Vagina (tissue), 2 donors: Measurements from ENCODE around the gene C11orf98.

ENCODE experiments used
- POLR2A ChIP-seq, 2 donors: fragments of 450-650 bp; IDR thresholded peaks; one replicate each; pipeline ENCODE4 v1.6.1; 2017; ENCODE audit warnings: antibody characterized with exemption in 2 of 2, mild to moderate bottlenecking in 2 of 2, moderate library complexity in 2 of 2
- TF ChIP-seq, protein P1 (sequence below), 3 experiments: fragments of 450-650 bp in 2 of 3; fragments of 200-600 bp in 1 of 3; sonication (generic) in 1 of 3; IDR thresholded peaks; one replicate each; pipeline ENCODE4 v1.5.1; 2017 to 2019; ENCODE audit warnings: antibody characterized with exemption in 3 of 3, mild to moderate bottlenecking in 2 of 3, moderate library complexity in 2 of 3

DNA sequence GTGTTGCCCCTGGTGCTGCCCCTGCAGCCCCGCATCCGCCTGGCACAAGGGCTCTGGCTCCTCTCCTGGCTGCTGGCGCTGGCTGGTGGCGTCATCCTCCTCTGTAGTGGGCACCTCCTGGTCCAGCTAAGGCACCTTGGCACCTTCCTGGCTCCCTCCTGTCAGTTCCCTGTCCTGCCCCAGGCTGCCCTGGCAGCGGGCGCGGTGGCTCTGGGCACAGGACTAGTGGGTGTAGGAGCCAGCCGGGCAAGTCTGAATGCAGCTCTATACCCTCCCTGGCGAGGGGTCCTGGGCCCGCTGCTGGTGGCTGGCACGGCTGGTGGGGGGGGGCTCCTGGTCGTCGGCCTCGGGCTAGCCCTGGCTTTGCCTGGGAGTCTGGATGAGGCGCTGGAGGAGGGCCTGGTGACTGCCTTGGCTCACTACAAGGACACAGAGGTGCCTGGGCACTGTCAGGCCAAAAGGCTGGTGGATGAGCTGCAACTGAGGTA lies 51.7 kb downstream of the C11orf98 start:
- TF ChIP-seq, protein P1, sequence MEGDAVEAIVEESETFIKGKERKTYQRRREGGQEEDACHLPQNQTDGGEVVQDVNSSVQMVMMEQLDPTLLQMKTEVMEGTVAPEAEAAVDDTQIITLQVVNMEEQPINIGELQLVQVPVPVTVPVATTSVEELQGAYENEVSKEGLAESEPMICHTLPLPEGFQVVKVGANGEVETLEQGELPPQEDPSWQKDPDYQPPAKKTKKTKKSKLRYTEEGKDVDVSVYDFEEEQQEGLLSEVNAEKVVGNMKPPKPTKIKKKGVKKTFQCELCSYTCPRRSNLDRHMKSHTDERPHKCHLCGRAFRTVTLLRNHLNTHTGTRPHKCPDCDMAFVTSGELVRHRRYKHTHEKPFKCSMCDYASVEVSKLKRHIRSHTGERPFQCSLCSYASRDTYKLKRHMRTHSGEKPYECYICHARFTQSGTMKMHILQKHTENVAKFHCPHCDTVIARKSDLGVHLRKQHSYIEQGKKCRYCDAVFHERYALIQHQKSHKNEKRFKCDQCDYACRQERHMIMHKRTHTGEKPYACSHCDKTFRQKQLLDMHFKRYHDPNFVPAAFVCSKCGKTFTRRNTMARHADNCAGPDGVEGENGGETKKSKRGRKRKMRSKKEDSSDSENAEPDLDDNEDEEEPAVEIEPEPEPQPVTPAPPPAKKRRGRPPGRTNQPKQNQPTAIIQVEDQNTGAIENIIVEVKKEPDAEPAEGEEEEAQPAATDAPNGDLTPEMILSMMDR (IDR thresholded peaks at IDR 0.05), result no peak
- TF ChIP-seq POLR2A (IDR thresholded peaks at IDR 0.05), result no peak
